Suppressor macrophage treated with lipopolysaccharide for 1 hour (primary cell): ENCODE results near the gene ERC1.

Experiments
- DNase-seq, 3 donors: peaks; one replicate each; pipeline ENCODE4 v3.0.0-alpha.2; 2020 to 2022

Gene ERC1

GRCh38 chr12:1499351-1499750, 508.3 kb downstream of the ERC1 start:
- DNase-seq = no peak

- DNase-seq = peak; percentile 22 to 50 (median 44)
These were observed 509.2 kb downstream of the ERC1 start for GRCh38 chr12:1500095-1500801.

- DNase-seq = no peak
These were observed 510.0 kb downstream of the ERC1 start for GRCh38 chr12:1501001-1501400.

- no peak for DNase-seq
These were observed 510.8 kb downstream of the ERC1 start for GRCh38 chr12:1501695-1502378.

- DNase-seq = no peak
These were observed 511.3 kb downstream of the ERC1 start for GRCh38 chr12:1502379-1502720.

GRCh38 chr12:1502831-1503230, 511.8 kb downstream of the ERC1 start:
- no peak for DNase-seq

GRCh38 chr12:1503281-1503711, 512.3 kb downstream of the ERC1 start:
- no peak for DNase-seq

- peak; percentile 49 to 68 (median 60) for DNase-seq
These were observed 513.4 kb downstream of the ERC1 start for GRCh38 chr12:1504304-1504894.

- no peak for DNase-seq
These were observed 513.9 kb downstream of the ERC1 start for GRCh38 chr12:1504895-1505311.

- no peak for DNase-seq
These were observed 514.6 kb downstream of the ERC1 start for GRCh38 chr12:1505576-1505975.

GRCh38 chr12:1507308-1507707, 516.3 kb downstream of the ERC1 start:
- no peak for DNase-seq

GRCh38 chr12:1509413-1510052, 518.5 kb downstream of the ERC1 start:
- DNase-seq = no peak

- no peak for DNase-seq
These were observed 519.2 kb downstream of the ERC1 start for GRCh38 chr12:1510056-1510812.

- no peak for DNase-seq
These were observed 524.0 kb downstream of the ERC1 start for GRCh38 chr12:1515010-1515409.

GRCh38 chr12:1515428-1515827, 524.4 kb downstream of the ERC1 start:
- no peak for DNase-seq

GRCh38 chr12:1517007-1517406, 526.0 kb downstream of the ERC1 start:
- DNase-seq = no peak

GRCh38 chr12:1517734-1518525, 526.9 kb downstream of the ERC1 start:
- no peak for DNase-seq

GRCh38 chr12:1518591-1519516, 527.8 kb downstream of the ERC1 start:
- no peak for DNase-seq

- no peak for DNase-seq
These were observed 528.6 kb downstream of the ERC1 start for GRCh38 chr12:1519642-1520041.

- no peak for DNase-seq
These were observed 532.0 kb downstream of the ERC1 start for GRCh38 chr12:1523046-1523445.

- DNase-seq = no peak
These were observed 532.6 kb downstream of the ERC1 start for GRCh38 chr12:1523558-1524050.
